Medulla oblongata (tissue), 1 donor: ENCODE data around the gene LTF.
"Not testable (repeated sequence)": the region's sequence is repeated elsewhere in the genome, so short reads cannot be mapped to it uniquely, and the experiment has no call there.

Experiments
- DNase-seq: peaks from one replicate; pipeline ENCODE4 v3.0.0-alpha.2; 2015; ENCODE audit errors: extremely low spot score

LTF gene

GRCh38 chr3:46416125-46416810, 48.4 kb downstream of the LTF start:
- DNase-seq: no peak

- no peak for DNase-seq
Observed at GRCh38 chr3:46414739-46415138, 50.0 kb downstream of the LTF start.

- no peak for DNase-seq
Observed at GRCh38 chr3:46413951-46414350, 50.8 kb downstream of the LTF start.

GRCh38 chr3:46412786-46413298, 51.9 kb downstream of the LTF start:
- no peak for DNase-seq

GRCh38 chr3:46411271-46411670, 53.4 kb downstream of the LTF start:
- no peak for DNase-seq

GRCh38 chr3:46410669-46411068, 54.0 kb downstream of the LTF start:
- DNase-seq: no peak

- no peak for DNase-seq
Observed at GRCh38 chr3:46409739-46410489, 54.8 kb downstream of the LTF start.

- no peak for DNase-seq
Observed at GRCh38 chr3:46408853-46409252, 55.9 kb downstream of the LTF start.

- no peak for DNase-seq
Observed at GRCh38 chr3:46407970-46408369, 56.7 kb downstream of the LTF start.

- DNase-seq: peak; percentile 80
Observed at GRCh38 chr3:46406788-46407611, 57.7 kb downstream of the LTF start, which contains the start of the genes CCR5AS and CCRL2. Gene CCR5AS, minus strand, starts transcription at chr3:46407066. Gene CCRL2, plus strand, starts transcription at chr3:46407259. Its CDS starts 821 bp downstream, at chr3:46408080.

GRCh38 chr3:46406443-46406787, 58.3 kb downstream of the LTF start:
- peak; percentile 33 for DNase-seq

- peak; percentile 72 for DNase-seq
Observed at GRCh38 chr3:46405301-46406019, 59.2 kb downstream of the LTF start.

- DNase-seq: not testable (repeated sequence)
Observed at GRCh38 chr3:46402902-46403301, 61.8 kb downstream of the LTF start.

- DNase-seq: no peak
Observed at GRCh38 chr3:46401579-46401978, 63.1 kb downstream of the LTF start.

- no peak for DNase-seq
Observed at GRCh38 chr3:46400846-46401245, 63.9 kb downstream of the LTF start.

GRCh38 chr3:46400000-46400734, 64.5 kb downstream of the LTF start:
- DNase-seq: no peak

GRCh38 chr3:46399557-46399956, 65.1 kb downstream of the LTF start:
- DNase-seq: no peak

GRCh38 chr3:46399098-46399497, 65.6 kb downstream of the LTF start:
- no peak for DNase-seq

- no peak for DNase-seq
Observed at GRCh38 chr3:46398186-46398955, 66.3 kb downstream of the LTF start.

- DNase-seq: no peak
Observed at GRCh38 chr3:46397111-46397510, 67.6 kb downstream of the LTF start.
